Embryonic facial prominence (tissue), 1 donor: Measurements from ENCODE around the gene ASTN2.

Source experiments
- DNase-seq: peaks from one replicate; pipeline ENCODE4 v3.0.0-alpha.2; 2016; ENCODE audit errors: extremely low spot score

The ASTN2 gene

GRCh38 chr9:116629634-116630033, 785.2 kb downstream of the ASTN2 start:
- no peak for DNase-seq

DNA sequence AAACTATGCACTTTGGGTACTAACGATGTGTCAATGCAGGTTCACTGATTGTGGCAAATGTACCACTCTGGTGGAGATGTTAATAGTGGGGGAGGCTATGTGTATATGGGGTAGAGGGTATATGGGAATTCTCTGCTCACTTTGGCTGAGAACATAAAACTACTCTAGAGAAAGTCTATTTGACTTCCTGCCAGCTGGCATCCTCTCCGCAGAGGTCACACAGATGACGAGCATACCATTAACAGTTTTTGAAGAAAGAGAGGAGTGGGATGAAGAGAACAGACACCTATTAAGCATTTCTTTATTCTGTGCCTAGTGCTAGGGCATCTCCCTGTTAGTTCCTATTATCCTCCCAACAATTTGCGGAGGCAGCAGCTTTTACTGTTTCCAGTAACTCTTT, 786.1 kb downstream of the ASTN2 start:
- no peak for DNase-seq

- no peak for DNase-seq
Measured at GRCh38 chr9:116627433-116627832, 787.4 kb downstream of the ASTN2 start.

- DNase-seq: no peak
Measured at GRCh38 chr9:116626762-116627161, 788.1 kb downstream of the ASTN2 start.

GRCh38 chr9:116623715-116624114, 791.1 kb downstream of the ASTN2 start:
- DNase-seq: no peak

DNA sequence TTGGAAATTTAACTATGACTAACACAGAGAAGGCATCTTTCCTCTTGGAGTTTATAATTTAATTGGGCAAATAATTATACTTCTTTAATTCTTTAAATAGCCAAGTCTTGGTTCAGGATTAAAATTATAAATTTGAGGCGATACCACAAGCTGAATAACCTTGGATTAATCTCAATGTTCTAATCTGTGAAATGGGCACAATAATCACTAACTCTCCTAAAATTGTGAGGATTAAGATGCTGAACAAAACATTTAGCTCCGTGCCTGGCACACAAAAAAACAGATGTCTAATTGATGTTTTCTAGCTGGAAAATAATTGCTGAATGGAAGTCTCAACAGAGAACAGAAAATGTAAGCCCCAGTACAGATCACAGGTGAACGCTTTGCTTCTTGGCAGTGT, 797.5 kb downstream of the ASTN2 start:
- no peak for DNase-seq

DNA sequence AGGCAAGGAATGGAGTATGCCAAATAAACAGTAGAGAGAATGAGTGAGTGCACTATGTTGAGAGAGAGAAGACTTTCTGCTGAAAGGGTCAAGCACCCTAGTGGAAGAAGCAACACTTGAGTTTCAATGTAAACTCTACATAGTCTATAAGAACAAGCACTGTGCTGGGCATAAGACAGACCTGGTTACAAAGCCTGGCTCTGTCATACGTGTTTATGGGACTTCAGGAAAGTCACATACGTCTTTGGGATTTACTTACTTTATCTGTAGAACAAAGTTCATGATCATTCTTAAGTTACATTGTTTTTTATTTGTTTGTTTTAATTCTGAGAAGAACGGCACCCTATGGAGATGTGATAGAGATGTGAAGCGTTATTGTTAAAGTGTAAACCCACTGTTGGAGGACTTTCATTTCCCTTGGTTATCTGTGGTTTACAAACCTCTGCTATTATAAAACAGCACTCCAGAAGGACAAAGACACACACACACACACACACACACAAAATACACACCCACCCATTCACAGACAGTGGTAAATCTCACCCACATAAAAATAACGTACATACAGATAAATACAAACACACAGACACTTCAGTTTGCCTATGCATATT, 798.4 kb downstream of the ASTN2 start:
- DNase-seq: no peak

DNA sequence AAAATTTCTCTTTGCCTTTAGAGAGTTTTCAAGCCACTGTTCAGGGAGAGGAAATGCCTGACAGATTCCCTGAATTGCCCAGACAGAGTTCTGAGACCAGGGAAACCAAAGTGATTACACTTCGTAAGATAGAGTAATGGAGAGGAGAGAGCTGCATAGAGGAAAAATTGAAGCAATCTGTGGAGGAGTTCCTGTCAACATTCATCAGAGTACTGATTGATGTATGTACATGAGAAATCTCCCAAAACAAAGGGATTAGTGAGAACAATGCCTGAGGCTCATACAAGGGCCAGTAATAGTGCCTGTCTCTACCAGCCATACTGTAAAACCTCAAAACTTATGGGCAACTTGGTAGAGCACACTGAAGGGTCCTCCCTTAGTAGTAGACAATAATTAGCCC, 806.8 kb downstream of the ASTN2 start:
- DNase-seq: no peak

GRCh38 chr9:116605904-116606341, 808.9 kb downstream of the ASTN2 start:
- DNase-seq: no peak

- no peak for DNase-seq
Measured at GRCh38 chr9:116605060-116605459, 809.8 kb downstream of the ASTN2 start.

DNA sequence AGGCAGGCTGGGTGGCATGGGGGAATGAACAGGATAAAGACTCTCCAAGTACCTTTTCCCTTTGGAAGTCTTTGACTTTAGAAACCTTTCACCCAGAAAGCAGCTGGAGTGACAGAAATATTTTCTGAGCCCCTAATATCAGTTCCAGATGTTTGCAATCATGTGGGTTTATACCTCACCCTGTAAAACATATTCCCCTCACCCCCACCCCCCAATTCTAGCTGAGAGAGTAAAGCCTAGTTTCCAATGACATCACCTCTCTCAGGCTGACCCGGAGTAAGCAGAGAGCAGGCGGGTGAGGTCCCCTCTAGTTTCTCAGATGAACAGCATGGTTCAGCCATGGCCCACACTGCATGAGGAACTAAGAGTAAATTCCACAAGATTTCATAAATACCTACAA, 810.6 kb downstream of the ASTN2 start:
- no peak for DNase-seq

GRCh38 chr9:116599342-116599884, 815.4 kb downstream of the ASTN2 start:
- DNase-seq: no peak

GRCh38 chr9:116596646-116597045, 818.2 kb downstream of the ASTN2 start:
- no peak for DNase-seq

DNA sequence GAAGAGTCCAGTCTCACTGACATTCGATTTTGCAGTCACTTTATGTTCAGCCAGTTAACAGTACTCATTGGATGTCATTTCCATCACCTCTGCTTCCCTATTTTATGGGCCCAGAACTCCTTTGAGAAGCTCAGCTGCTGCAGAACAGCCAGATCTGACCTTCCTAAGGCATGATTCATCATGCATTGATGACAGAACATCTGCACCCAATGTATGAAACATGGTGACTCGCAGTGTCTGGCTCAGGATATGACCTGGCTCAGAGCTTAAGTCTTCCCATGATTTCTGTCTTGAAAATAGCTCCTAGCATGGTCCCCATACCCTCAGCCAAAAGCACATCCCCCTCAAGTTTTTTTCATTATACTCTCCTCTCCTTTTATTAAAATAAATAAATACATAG, 820.3 kb downstream of the ASTN2 start:
- DNase-seq: no peak

GRCh38 chr9:116592970-116593369, 821.9 kb downstream of the ASTN2 start:
- no peak for DNase-seq

GRCh38 chr9:116589392-116590354, 825.2 kb downstream of the ASTN2 start:
- DNase-seq: no peak

DNA sequence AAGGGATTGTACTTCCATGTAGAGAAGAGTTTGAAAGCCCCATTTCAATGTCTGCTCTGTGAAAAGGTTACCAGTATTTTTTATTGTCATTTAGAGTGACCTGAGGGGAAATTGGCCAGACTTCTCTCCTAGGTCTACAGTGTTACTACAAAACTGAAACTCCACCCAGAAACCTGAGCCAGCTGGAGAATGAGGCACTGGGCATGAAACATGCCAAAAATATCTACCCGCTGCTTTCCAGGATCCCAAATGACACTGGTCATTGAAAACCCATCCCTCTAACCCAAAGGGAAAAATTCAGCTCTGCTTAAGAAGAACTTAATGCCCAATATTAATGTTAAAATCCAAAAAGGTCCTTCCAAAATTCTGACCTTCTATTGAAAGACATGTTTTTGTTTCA, 826.9 kb downstream of the ASTN2 start:
- no peak for DNase-seq

DNA sequence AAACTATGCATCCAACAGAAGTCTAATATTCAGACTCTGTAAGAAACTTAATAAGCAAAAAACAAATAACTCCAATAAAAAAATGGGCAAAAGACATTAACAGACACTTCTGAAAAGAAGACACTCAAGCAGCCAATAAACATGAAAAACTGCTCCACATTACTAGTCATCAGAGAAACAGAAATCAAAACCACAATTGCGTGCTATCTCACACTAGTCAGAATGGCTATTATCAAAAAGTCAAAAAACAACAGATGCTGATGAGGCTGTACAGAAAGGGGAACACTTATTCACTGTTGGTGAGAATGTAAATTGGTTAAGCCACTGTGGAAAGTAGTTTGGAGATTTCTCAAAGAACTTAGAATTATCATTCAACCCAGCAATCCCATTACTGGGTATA, 829.0 kb downstream of the ASTN2 start:
- no peak for DNase-seq

DNA sequence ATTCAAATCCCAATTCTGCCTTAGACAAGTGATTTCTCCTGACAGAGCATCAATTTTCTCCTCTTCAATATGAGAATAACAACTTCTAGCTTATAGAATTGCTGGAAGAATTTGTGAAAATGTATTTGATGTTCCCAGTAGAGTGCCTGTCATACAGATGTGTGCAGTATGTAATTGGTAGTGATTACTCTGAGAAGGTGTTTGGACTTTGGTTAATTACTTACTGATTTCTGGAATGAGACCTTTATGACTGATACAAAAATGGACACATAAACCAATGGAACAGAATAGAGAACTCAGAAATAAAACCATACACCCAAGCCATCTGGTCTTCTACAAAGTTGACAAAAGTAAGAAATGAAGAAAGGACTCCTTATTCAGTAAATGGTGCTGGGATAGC, 829.7 kb downstream of the ASTN2 start:
- DNase-seq: no peak

DNA sequence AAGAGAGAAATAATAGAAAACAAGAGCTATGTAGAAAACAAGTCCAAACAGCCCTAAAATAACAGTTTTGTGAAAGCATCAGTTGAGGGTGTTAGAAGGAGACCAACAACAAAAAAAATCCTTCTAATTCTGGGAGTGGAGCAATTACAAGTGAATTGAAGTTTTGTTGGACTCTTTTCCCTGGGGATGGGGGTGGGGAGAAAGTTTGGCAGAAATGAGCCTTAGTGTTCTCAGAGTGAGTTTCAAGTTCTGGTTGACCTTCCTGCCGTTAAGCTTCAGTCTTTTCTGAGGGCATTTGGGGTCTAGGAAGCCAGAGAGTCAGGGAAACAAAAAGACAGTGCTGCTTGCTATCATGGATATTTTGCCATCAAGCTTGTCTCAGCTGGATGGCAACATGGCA, 834.0 kb downstream of the ASTN2 start:
- DNase-seq: no peak

DNA sequence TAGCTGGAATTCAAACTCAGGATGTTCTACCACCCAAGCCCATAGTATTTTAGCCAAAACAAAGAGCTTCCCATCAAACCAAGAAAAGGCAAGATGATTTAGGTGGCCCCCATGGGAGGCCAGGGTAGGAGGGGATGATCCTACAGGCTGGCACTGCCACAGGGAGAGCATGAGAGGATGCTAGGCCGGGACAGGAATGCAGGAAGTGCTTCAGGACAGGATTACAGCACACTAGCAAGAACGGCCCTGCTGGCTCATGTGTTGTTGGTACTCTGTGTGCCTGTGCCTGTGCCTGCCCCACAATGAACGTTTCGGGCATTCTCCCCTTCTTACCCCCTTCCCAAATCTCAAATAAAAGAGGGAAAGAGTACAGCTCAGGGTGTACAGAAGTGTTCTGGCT, 838.5 kb downstream of the ASTN2 start:
- no peak for DNase-seq

GRCh38 chr9:116574027-116574679, 840.7 kb downstream of the ASTN2 start:
- DNase-seq: no peak
